GM12873 (cell line): ENCODE measurements around the gene HOPX.

Experiments
- TF ChIP-seq, protein P1 (sequence below): IDR thresholded peaks from 2 replicates; pipeline ENCODE4 v1.5.1; 2012; ENCODE audit warnings: low read depth, mild to moderate bottlenecking, moderate library complexity, low read length, control low read depth; ENCODE audit not compliant: insufficient read depth; ENCODE audit errors: missing control alignments

HOPX gene

GRCh38 chr4:56686537-56687231 is 5.6 kb upstream of the HOPX start:
- TF ChIP-seq, protein P1, sequence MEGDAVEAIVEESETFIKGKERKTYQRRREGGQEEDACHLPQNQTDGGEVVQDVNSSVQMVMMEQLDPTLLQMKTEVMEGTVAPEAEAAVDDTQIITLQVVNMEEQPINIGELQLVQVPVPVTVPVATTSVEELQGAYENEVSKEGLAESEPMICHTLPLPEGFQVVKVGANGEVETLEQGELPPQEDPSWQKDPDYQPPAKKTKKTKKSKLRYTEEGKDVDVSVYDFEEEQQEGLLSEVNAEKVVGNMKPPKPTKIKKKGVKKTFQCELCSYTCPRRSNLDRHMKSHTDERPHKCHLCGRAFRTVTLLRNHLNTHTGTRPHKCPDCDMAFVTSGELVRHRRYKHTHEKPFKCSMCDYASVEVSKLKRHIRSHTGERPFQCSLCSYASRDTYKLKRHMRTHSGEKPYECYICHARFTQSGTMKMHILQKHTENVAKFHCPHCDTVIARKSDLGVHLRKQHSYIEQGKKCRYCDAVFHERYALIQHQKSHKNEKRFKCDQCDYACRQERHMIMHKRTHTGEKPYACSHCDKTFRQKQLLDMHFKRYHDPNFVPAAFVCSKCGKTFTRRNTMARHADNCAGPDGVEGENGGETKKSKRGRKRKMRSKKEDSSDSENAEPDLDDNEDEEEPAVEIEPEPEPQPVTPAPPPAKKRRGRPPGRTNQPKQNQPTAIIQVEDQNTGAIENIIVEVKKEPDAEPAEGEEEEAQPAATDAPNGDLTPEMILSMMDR, result no peak

GRCh38 chr4:56684320-56685050 is 3.4 kb upstream of the HOPX start:
- TF ChIP-seq, protein P1, result no peak

DNA sequence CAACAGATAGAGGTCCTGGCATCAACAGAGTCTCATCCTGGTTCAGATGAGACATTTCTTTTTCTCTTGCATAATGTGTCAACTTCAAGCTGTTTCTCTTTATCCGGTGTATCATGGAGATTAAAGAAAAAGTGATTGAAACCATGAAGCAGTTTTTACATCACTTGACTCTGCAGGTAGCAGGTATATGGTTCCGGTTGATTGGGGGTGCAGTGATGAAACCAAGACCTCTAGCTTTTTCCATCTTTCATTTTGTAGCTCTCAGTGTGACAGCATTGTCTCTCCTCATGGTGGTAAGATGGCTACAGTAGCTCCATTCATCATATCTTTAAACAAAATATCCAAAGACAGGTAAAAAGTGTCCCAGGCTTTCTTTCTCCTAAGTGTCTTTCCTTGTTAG is 2.4 kb upstream of the HOPX start:
- TF ChIP-seq, protein P1, result no peak

- TF ChIP-seq, protein P1, result no peak
Observed at GRCh38 chr4:56681853-56682525, 893 bp upstream of the HOPX start.

- TF ChIP-seq, protein P1, result no peak
Observed at GRCh38 chr4:56680266-56680665, 830 bp downstream of the HOPX start.

- TF ChIP-seq, protein P1, result no peak
Observed at GRCh38 chr4:56677711-56678110, 3.4 kb downstream of the HOPX start.

DNA sequence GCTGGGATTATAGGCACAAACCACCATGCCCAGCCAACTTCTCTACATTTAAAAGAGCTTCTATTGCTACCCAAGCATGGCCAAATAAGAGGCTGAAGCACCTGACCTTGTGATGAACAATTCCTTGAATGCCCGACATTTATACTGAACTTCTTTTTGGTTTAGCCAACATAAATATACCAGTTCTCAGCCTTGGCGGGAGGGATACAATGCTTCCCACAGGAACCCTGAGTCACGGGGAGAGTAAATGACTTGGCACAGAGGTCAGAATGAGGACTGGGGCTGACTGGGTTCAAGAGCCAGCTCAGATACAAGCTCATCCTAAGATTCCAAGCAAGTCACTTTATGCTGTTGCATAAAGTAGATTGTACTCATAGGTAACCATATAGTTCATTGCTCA is 6.1 kb downstream of the HOPX start:
- TF ChIP-seq, protein P1, result no peak
